ENCODE results near the gene CRY1.

CRY1 gene

GRCh38 chr12:106987846-106988245 is 105.5 kb downstream of the CRY1 start:
- H3K36me3 ChIP-seq (ENCODE audit: control insufficient read depth in 1 of 2, insufficient read depth in 2 of 2, low read length in 2 of 2): peaks cover 0 to 5% of the 10 kb centered on the region in 2 donors
- no peaks in the 10 kb centered on the region for H3K27me3 ChIP-seq (ENCODE audit: control insufficient read depth in 1 of 2, insufficient read depth in 2 of 2, low read length in 2 of 2)
- peak overlapping the region in 1 of 2 donors; percentile 42 for H3K9ac ChIP-seq (ENCODE audit: low read depth in 1 of 2, low read length in 2 of 2)
- H3K27ac ChIP-seq (ENCODE audit: low read depth, low read length): no peak overlapping the region
- H3K9me3 ChIP-seq (ENCODE audit: control insufficient read depth in 1 of 2, low read length in 2 of 2): no peaks in the 10 kb centered on the region
- peaks cover 22 to 30% of the 10 kb centered on the region in 2 donors for H3K4me1 ChIP-seq (ENCODE audit: control insufficient read depth in 1 of 2, insufficient read depth in 2 of 2, low read length in 2 of 2)
- H3K4me3 ChIP-seq (ENCODE audit: low read depth in 1 of 2, low read length in 2 of 2): no peak overlapping the region

- Histone ChIP-seq H3K27me3 (ENCODE audit: control insufficient read depth in 1 of 2, insufficient read depth in 2 of 2, low read length in 2 of 2) (no peaks in the 10 kb centered on the region), H3K9me3 (ENCODE audit: control insufficient read depth in 1 of 2, low read length in 2 of 2) (no peaks in the 10 kb centered on the region), H3K4me1 (ENCODE audit: control insufficient read depth in 1 of 2, insufficient read depth in 2 of 2, low read length in 2 of 2) (peaks cover 22 to 32% of the 10 kb centered on the region in 2 donors), H3K27ac (ENCODE audit: low read depth, low read length) (peak within 1 kb of the TSS; percentile 83), H3K4me3 (ENCODE audit: low read depth in 1 of 2, low read length in 2 of 2) (peak within 1 kb of the TSS; percentile 81 to 87), H3K36me3 (ENCODE audit: control insufficient read depth in 1 of 2, insufficient read depth in 2 of 2, low read length in 2 of 2) (peaks cover 0 to 5% of the 10 kb centered on the region in 2 donors), H3K9ac (ENCODE audit: low read depth in 1 of 2, low read length in 2 of 2) (peak within 1 kb of the TSS; percentile 82 to 86)
Observed at GRCh38 chr12:106986625-106987389, 106.5 kb downstream of the CRY1 start, which contains the start of gene MTERF2. MTERF2 (minus strand) TSS chr12:106987146; CDS start chr12:106978714, 8,432 bp downstream.

- Histone ChIP-seq H3K36me3 (ENCODE audit: control insufficient read depth in 1 of 2, insufficient read depth in 2 of 2, low read length in 2 of 2) (peaks cover 0 to 5% of the 10 kb centered on the region in 2 donors), H3K9me3 (ENCODE audit: control insufficient read depth in 1 of 2, low read length in 2 of 2) (no peaks in the 10 kb centered on the region), H3K27ac (ENCODE audit: low read depth, low read length) (no peak overlapping the region), H3K27me3 (ENCODE audit: control insufficient read depth in 1 of 2, insufficient read depth in 2 of 2, low read length in 2 of 2) (no peaks in the 10 kb centered on the region), H3K4me1 (ENCODE audit: control insufficient read depth in 1 of 2, insufficient read depth in 2 of 2, low read length in 2 of 2) (peaks cover 22 to 34% of the 10 kb centered on the region in 2 donors), H3K9ac (ENCODE audit: low read depth in 1 of 2, low read length in 2 of 2) (peak overlapping the region; percentile 82 to 86), H3K4me3 (ENCODE audit: low read depth in 1 of 2, low read length in 2 of 2) (peak overlapping the region; percentile 81 to 87)
Observed at GRCh38 chr12:106986135-106986534, 107.2 kb downstream of the CRY1 start.

GRCh38 chr12:106985479-106985878 is 107.9 kb downstream of the CRY1 start:
- Histone ChIP-seq H3K9ac (ENCODE audit: low read depth in 1 of 2, low read length in 2 of 2) (peak overlapping the region in 1 of 2 donors; percentile 82), H3K9me3 (ENCODE audit: control insufficient read depth in 1 of 2, low read length in 2 of 2) (no peaks in the 10 kb centered on the region), H3K36me3 (ENCODE audit: control insufficient read depth in 1 of 2, insufficient read depth in 2 of 2, low read length in 2 of 2) (peaks cover 0 to 5% of the 10 kb centered on the region in 2 donors), H3K27ac (ENCODE audit: low read depth, low read length) (no peak overlapping the region), H3K4me1 (ENCODE audit: control insufficient read depth in 1 of 2, insufficient read depth in 2 of 2, low read length in 2 of 2) (peaks cover 22 to 36% of the 10 kb centered on the region in 2 donors), H3K4me3 (ENCODE audit: low read depth in 1 of 2, low read length in 2 of 2) (peak overlapping the region; percentile 81 to 87), H3K27me3 (ENCODE audit: control insufficient read depth in 1 of 2, insufficient read depth in 2 of 2, low read length in 2 of 2) (no peaks in the 10 kb centered on the region)

GRCh38 chr12:106984588-106985137 is 108.7 kb downstream of the CRY1 start:
- Histone ChIP-seq H3K9me3 (ENCODE audit: control insufficient read depth in 1 of 2, low read length in 2 of 2) (no peaks in the 10 kb centered on the region), H3K36me3 (ENCODE audit: control insufficient read depth in 1 of 2, insufficient read depth in 2 of 2, low read length in 2 of 2) (peaks cover 0 to 5% of the 10 kb centered on the region in 2 donors), H3K9ac (ENCODE audit: low read depth in 1 of 2, low read length in 2 of 2) (no peak overlapping the region), H3K27me3 (ENCODE audit: control insufficient read depth in 1 of 2, insufficient read depth in 2 of 2, low read length in 2 of 2) (no peaks in the 10 kb centered on the region), H3K27ac (ENCODE audit: low read depth, low read length) (no peak overlapping the region), H3K4me3 (ENCODE audit: low read depth in 1 of 2, low read length in 2 of 2) (no peak overlapping the region), H3K4me1 (ENCODE audit: control insufficient read depth in 1 of 2, insufficient read depth in 2 of 2, low read length in 2 of 2) (peaks cover 22 to 36% of the 10 kb centered on the region in 2 donors)

- peaks cover 0 to 5% of the 10 kb centered on the region in 2 donors for H3K36me3 ChIP-seq (ENCODE audit: control insufficient read depth in 1 of 2, insufficient read depth in 2 of 2, low read length in 2 of 2)
- no peak overlapping the region for H3K27ac ChIP-seq (ENCODE audit: low read depth, low read length)
- no peak overlapping the region for H3K4me3 ChIP-seq (ENCODE audit: low read depth in 1 of 2, low read length in 2 of 2)
- H3K4me1 ChIP-seq (ENCODE audit: control insufficient read depth in 1 of 2, insufficient read depth in 2 of 2, low read length in 2 of 2): peaks cover 34 to 44% of the 10 kb centered on the region in 2 donors
- no peaks in the 10 kb centered on the region for H3K27me3 ChIP-seq (ENCODE audit: control insufficient read depth in 1 of 2, insufficient read depth in 2 of 2, low read length in 2 of 2)
- no peaks in the 10 kb centered on the region for H3K9me3 ChIP-seq (ENCODE audit: control insufficient read depth in 1 of 2, low read length in 2 of 2)
- no peak overlapping the region for H3K9ac ChIP-seq (ENCODE audit: low read depth in 1 of 2, low read length in 2 of 2)
Observed at GRCh38 chr12:106982229-106982628, 111.1 kb downstream of the CRY1 start.

- Histone ChIP-seq H3K9me3 (ENCODE audit: control insufficient read depth in 1 of 2, low read length in 2 of 2) (no peaks in the 10 kb centered on the region), H3K4me1 (ENCODE audit: control insufficient read depth in 1 of 2, insufficient read depth in 2 of 2, low read length in 2 of 2) (peaks cover 37 to 47% of the 10 kb centered on the region in 2 donors), H3K27ac (ENCODE audit: low read depth, low read length) (no peak overlapping the region), H3K36me3 (ENCODE audit: control insufficient read depth in 1 of 2, insufficient read depth in 2 of 2, low read length in 2 of 2) (peaks cover 0 to 5% of the 10 kb centered on the region in 2 donors), H3K9ac (ENCODE audit: low read depth in 1 of 2, low read length in 2 of 2) (no peak overlapping the region), H3K4me3 (ENCODE audit: low read depth in 1 of 2, low read length in 2 of 2) (no peak overlapping the region), H3K27me3 (ENCODE audit: control insufficient read depth in 1 of 2, insufficient read depth in 2 of 2, low read length in 2 of 2) (no peaks in the 10 kb centered on the region)
Observed at GRCh38 chr12:106981788-106982187, 111.6 kb downstream of the CRY1 start.

GRCh38 chr12:106980944-106981343 is 112.4 kb downstream of the CRY1 start:
- Histone ChIP-seq H3K36me3 (ENCODE audit: control insufficient read depth in 1 of 2, insufficient read depth in 2 of 2, low read length in 2 of 2) (peaks cover 0 to 5% of the 10 kb centered on the region in 2 donors), H3K27me3 (ENCODE audit: control insufficient read depth in 1 of 2, insufficient read depth in 2 of 2, low read length in 2 of 2) (no peaks in the 10 kb centered on the region), H3K27ac (ENCODE audit: low read depth, low read length) (no peak overlapping the region), H3K4me3 (ENCODE audit: low read depth in 1 of 2, low read length in 2 of 2) (no peak overlapping the region), H3K9me3 (ENCODE audit: control insufficient read depth in 1 of 2, low read length in 2 of 2) (no peaks in the 10 kb centered on the region), H3K9ac (ENCODE audit: low read depth in 1 of 2, low read length in 2 of 2) (no peak overlapping the region), H3K4me1 (ENCODE audit: control insufficient read depth in 1 of 2, insufficient read depth in 2 of 2, low read length in 2 of 2) (peaks cover 38 to 46% of the 10 kb centered on the region in 2 donors)

GRCh38 chr12:106978035-106978800 is 115.1 kb downstream of the CRY1 start:
- H3K9ac ChIP-seq (ENCODE audit: low read depth in 1 of 2, low read length in 2 of 2): no peak overlapping the region
- no peaks in the 10 kb centered on the region for H3K36me3 ChIP-seq (ENCODE audit: control insufficient read depth in 1 of 2, insufficient read depth in 2 of 2, low read length in 2 of 2)
- H3K4me1 ChIP-seq (ENCODE audit: control insufficient read depth in 1 of 2, insufficient read depth in 2 of 2, low read length in 2 of 2): peaks cover 45 to 56% of the 10 kb centered on the region in 2 donors
- no peak overlapping the region for H3K27ac ChIP-seq (ENCODE audit: low read depth, low read length)
- H3K9me3 ChIP-seq (ENCODE audit: control insufficient read depth in 1 of 2, low read length in 2 of 2): no peaks in the 10 kb centered on the region
- no peaks in the 10 kb centered on the region for H3K27me3 ChIP-seq (ENCODE audit: control insufficient read depth in 1 of 2, insufficient read depth in 2 of 2, low read length in 2 of 2)
- H3K4me3 ChIP-seq (ENCODE audit: low read depth in 1 of 2, low read length in 2 of 2): peak overlapping the region in 1 of 2 donors; percentile 31

- Histone ChIP-seq H3K36me3 (ENCODE audit: control insufficient read depth in 1 of 2, insufficient read depth in 2 of 2, low read length in 2 of 2) (peaks cover 2 to 5% of the 10 kb centered on the region in 2 donors), H3K4me3 (ENCODE audit: low read depth in 1 of 2, low read length in 2 of 2) (peak overlapping the region in 1 of 2 donors; percentile 25), H3K27ac (ENCODE audit: low read depth, low read length) (no peak overlapping the region), H3K9ac (ENCODE audit: low read depth in 1 of 2, low read length in 2 of 2) (no peak overlapping the region), H3K4me1 (ENCODE audit: control insufficient read depth in 1 of 2, insufficient read depth in 2 of 2, low read length in 2 of 2) (peaks cover 42 to 57% of the 10 kb centered on the region in 2 donors), H3K27me3 (ENCODE audit: control insufficient read depth in 1 of 2, insufficient read depth in 2 of 2, low read length in 2 of 2) (no peaks in the 10 kb centered on the region), H3K9me3 (ENCODE audit: control insufficient read depth in 1 of 2, low read length in 2 of 2) (no peaks in the 10 kb centered on the region)
Observed at GRCh38 chr12:106976668-106977067, 116.7 kb downstream of the CRY1 start.
